HepG2 (cell line): ENCODE measurements around the gene NUP133.

Source experiments
- CHD2 ChIP-seq: IDR thresholded peaks from 2 replicates; pipeline ENCODE4 v1.6.1; 2011; ENCODE audit warnings: low read depth, low read length, improper control_type of control experiment
- EZH2 ChIP-seq: conservative IDR thresholded peaks from 2 replicates; pipeline ENCODE4 v1.6.1; 2012; ENCODE audit warnings: mild to moderate bottlenecking, low read depth, low read length, moderate library complexity
- HCFC1 ChIP-seq: fragments of 150-350 bp; IDR thresholded peaks from 2 replicates; pipeline ENCODE4 v1.6.1; 2014; ENCODE audit warnings: low read depth, low read length
- JARID2 ChIP-seq: sonication (generic); formaldehyde crosslinking; IDR thresholded peaks from 2 replicates; pipeline ENCODE4 v1.8.1; 2023; ENCODE audit warnings: missing genetic modification reagents, inconsistent platforms; ENCODE audit not compliant: insufficient replicate concordance
- NFATC3 ChIP-seq: sonication (generic); formaldehyde crosslinking; IDR thresholded peaks from 2 replicates; pipeline ENCODE4 v1.5.1; 2020; ENCODE audit warnings: mild to moderate bottlenecking, missing genetic modification reagents
- NR3C1 ChIP-seq: sonication (generic); formaldehyde crosslinking; IDR thresholded peaks from 2 replicates; pipeline ENCODE4 v1.4.0; 2020; ENCODE audit warnings: missing genetic modification reagents
- POLR2A ChIP-seq, 2 experiments: IDR thresholded peaks; 2 replicates each; pipeline ENCODE4 v1.6.1; 2011; ENCODE audit warnings: low read depth in 2 of 2, low read length in 2 of 2, mild to moderate bottlenecking in 1 of 2, moderate library complexity in 1 of 2; ENCODE audit not compliant: insufficient read depth in 1 of 2
- POLR2AphosphoS5 ChIP-seq: IDR thresholded peaks from 2 replicates; pipeline ENCODE4 v1.6.1; 2012; ENCODE audit warnings: low read depth, low read length
- SUZ12 ChIP-seq: fragments of 150-350 bp; IDR thresholded peaks from 2 replicates; pipeline ENCODE4 v1.6.1; 2014; ENCODE audit warnings: low read depth, low read length
- TAF1 ChIP-seq: sonication (generic); formaldehyde crosslinking; IDR thresholded peaks from 2 replicates; pipeline ENCODE4 v1.4.0; 2020; ENCODE audit warnings: missing genetic modification reagents
- USF2 ChIP-seq, 2 experiments: sonication (generic) in 1 of 2; formaldehyde crosslinking in 1 of 2; IDR thresholded peaks; 2 replicates each; pipeline versions ENCODE4 v1.5.1 to v1.6.1; 2011 to 2020; ENCODE audit warnings: borderline replicate concordance in 1 of 2, low read depth in 1 of 2, low read length in 1 of 2, mild to moderate bottlenecking in 1 of 2, missing genetic modification reagents in 1 of 2, moderate library complexity in 1 of 2
- ZFP36 ChIP-seq: fragments of 150-350 bp; IDR thresholded peaks from 2 replicates; pipeline ENCODE4 v1.6.1; 2018; ENCODE audit warnings: borderline replicate concordance, low read length, low read depth; ENCODE audit not compliant: partially characterized antibody
- ZNF292 ChIP-seq: sonication (generic); formaldehyde crosslinking; IDR thresholded peaks from 2 replicates; pipeline ENCODE4 v1.8.1; 2022; ENCODE audit warnings: mild to moderate bottlenecking, low read depth, missing genetic modification reagents, borderline replicate concordance

GRCh38 chr1:229482511-229482910 lies 25.6 kb downstream of the NUP133 start:
- TF ChIP-seq NR3C1 (no peak), HCFC1 (no peak), POLR2AphosphoS5 (no peak), JARID2 (CRISPR knock-in tag) (no peak), ZFP36 (no peak), POLR2A (IDR thresholded peaks at IDR 0.05; ENCODE audit: insufficient read depth in 1 of 2, low read depth in 2 of 2, low read length in 2 of 2) (no peak), TAF1 (CRISPR knock-in tag) (no peak), SUZ12 (no peak), USF2 (IDR thresholded peaks at IDR 0.05; ENCODE audit: low read depth, low read length) (no peak), USF2 (CRISPR knock-in tag; IDR thresholded peaks at IDR 0.05; ENCODE audit: borderline replicate concordance) (no peak), CHD2 (no peak), EZH2 (no peak), NFATC3 (CRISPR knock-in tag) (no peak), ZNF292 (CRISPR knock-in tag) (no peak)
